Endothelial cell of umbilical vein (primary cell): ENCODE data around the gene STX11. TPM values are rescaled to one million over a fixed set of nuclear protein-coding genes. Genes with fewer than 3 reads are reported as not detected.

Experiments used
- Bru-seq: library from RNA; stranded (reverse); fragments of 400-500 nt; gene quantifications from one replicate; lab custom pipeline; 2021; lab: Mats Ljungman, UMichigan
- BruChase-seq, 2 experiments: library from RNA; stranded (reverse); fragments of 400-500 nt; gene quantifications; one replicate each; lab custom pipeline; 2021; lab: Mats Ljungman, UMichigan
- BruUV-seq: library from RNA; stranded (reverse); fragments of 400-500 nt; replicated peaks from 2 replicates; lab custom pipeline; 2021; lab: Mats Ljungman, UMichigan
- CTCF ChIA-PET: fragments of 300-600, 350-600 bp; sonication (Branson Sonifier 250); formaldehyde crosslinking; loops from one replicate; lab custom pipeline; 2021; ENCODE audit warnings: antibody characterized with exemption, inconsistent platforms; lab: Charles Lee
- POLR2A ChIA-PET: fragments of 300-600, 350-600 bp; sonication (Branson Sonifier 250); formaldehyde crosslinking; loops from one replicate; lab custom pipeline; 2021; ENCODE audit warnings: antibody characterized with exemption, inconsistent platforms; lab: Charles Lee
- DNase-seq: peaks from one replicate; pipeline ENCODE4 v3.0.0-alpha.2; 2011; ENCODE audit warnings: low read depth, low spot score
- FAIRE-seq: peaks from 2 replicates; lab custom pipeline; 2011; peaks lifted over from hg19 to GRCh38; lab: Jason Lieb, UNC
- H2AFZ ChIP-seq: 2 replicates; pipeline ENCODE4 v1.6.0; 2012; ENCODE audit warnings: low read depth, low read length, control low read depth, inconsistent platforms
- H3K27ac ChIP-seq: 2 replicates; pipeline ENCODE4 v1.5.1; 2011; ENCODE audit warnings: low read depth, mild to moderate bottlenecking, control low read depth, low read length, moderate library complexity; ENCODE audit not compliant: insufficient read depth
- H3K27me3 ChIP-seq, 2 experiments: 2 replicates each; pipeline versions ENCODE4 v1.6.0 to v1.6.1; 2011; ENCODE audit warnings: low read length in 2 of 2, mixed read lengths in 1 of 2; ENCODE audit not compliant: control insufficient read depth in 2 of 2, insufficient read depth in 2 of 2
- H3K36me3 ChIP-seq, 2 experiments: 2 replicates in 1 of 2; 3 replicates in 1 of 2; pipeline ENCODE4 v1.5.1; 2011; ENCODE audit warnings: low read length in 2 of 2, mild to moderate bottlenecking in 1 of 2, moderate library complexity in 1 of 2; ENCODE audit not compliant: control insufficient read depth in 2 of 2, insufficient read depth in 2 of 2; ENCODE audit errors: extremely low read depth in 1 of 2
- H3K4me1 ChIP-seq: 3 replicates; pipeline ENCODE4 v1.5.1; 2011; ENCODE audit warnings: mild to moderate bottlenecking, low read length; ENCODE audit not compliant: control insufficient read depth, insufficient read depth; ENCODE audit errors: extremely low read depth
- H3K4me2 ChIP-seq: 2 replicates; pipeline ENCODE4 v1.6.1; 2011; ENCODE audit warnings: low read length, control low read depth, mixed read lengths; ENCODE audit not compliant: insufficient read depth
- H3K4me3 ChIP-seq, 3 experiments: fragments of 200-600 bp in 1 of 3; sonication (generic), shearing (Covaris generic) in 1 of 3; replicated peaks in 1 of 3; 2 replicates each; pipeline ENCODE4 v1.5.1; 2011 to 2016; ENCODE audit warnings: control low read depth in 3 of 3, low read length in 3 of 3, mild to moderate bottlenecking in 2 of 3, inconsistent platforms in 1 of 3, low read depth in 1 of 3, moderate library complexity in 1 of 3; ENCODE audit not compliant: insufficient read depth in 1 of 3
- H3K79me2 ChIP-seq: 2 replicates; pipeline ENCODE4 v1.6.0; 2012; ENCODE audit warnings: low read length, inconsistent platforms; ENCODE audit not compliant: control insufficient read depth, insufficient read depth
- H3K9ac ChIP-seq: replicated peaks from 2 replicates; pipeline ENCODE3; 2011; ENCODE audit warnings: low read length, control low read depth; ENCODE audit not compliant: insufficient read depth; ENCODE audit errors: extremely low read depth
- H3K9me1 ChIP-seq: replicated peaks from 3 replicates; pipeline ENCODE4 v1.6.0; 2011; ENCODE audit warnings: mild to moderate bottlenecking, low read length; ENCODE audit not compliant: control insufficient read depth, insufficient read depth; ENCODE audit errors: extremely low read depth
- H3K9me3 ChIP-seq: replicated peaks from 2 replicates; pipeline ENCODE4 v1.5.1; 2012; ENCODE audit warnings: low read length, inconsistent platforms; ENCODE audit not compliant: control insufficient read depth, insufficient read depth
- H4K20me1 ChIP-seq: replicated peaks from 2 replicates; pipeline ENCODE3; 2011; ENCODE audit warnings: mild to moderate bottlenecking, low read length; ENCODE audit not compliant: control insufficient read depth, insufficient read depth; ENCODE audit errors: extremely low read depth
- EZH2 ChIP-seq: IDR thresholded peaks from 2 replicates; pipeline ENCODE4 v1.6.1; 2012; ENCODE audit warnings: borderline replicate concordance, low read depth, mild to moderate bottlenecking, moderate library complexity, low read length, inconsistent platforms; ENCODE audit not compliant: severe bottlenecking
- FOS ChIP-seq: IDR thresholded peaks from 2 replicates; pipeline ENCODE4 v1.6.1; 2011; ENCODE audit warnings: mild to moderate bottlenecking, low read length, moderate library complexity, borderline replicate concordance; ENCODE audit not compliant: insufficient read depth
- POLR2A ChIP-seq: IDR thresholded peaks from 2 replicates; pipeline ENCODE4 v1.6.1; 2012; ENCODE audit warnings: low read depth, mild to moderate bottlenecking, control low read depth, low read length
- POLR2AphosphoS5 ChIP-seq: IDR thresholded peaks from 2 replicates; pipeline ENCODE4 v1.6.1; 2012; ENCODE audit warnings: low read depth, mild to moderate bottlenecking, control low read depth, low read length, moderate library complexity; ENCODE audit not compliant: insufficient read depth
- dilution Hi-C: fragments of 300-500 bp; cut with MboI; formaldehyde crosslinking; loops from one replicate; pipeline ENCODE4 v1.15.0; 2019; ENCODE audit warnings: low sequenced_read_pairs; ENCODE audit not compliant: extremely low pct_ligation_motif_present
- intact Hi-C: fragments of 100-400 bp; cut with micrococcal nuclease; formaldehyde crosslinking; loops from one replicate; pipeline ENCODE4 v1.10.0; 2022
- long read RNA-seq: library from polyadenylated mRNA; stranded (forward); transcript quantifications from one replicate; pipeline ENCODE4 v2.0.0, GENCODE V29; 2021
- polyA minus RNA-seq, 3 experiments: library from RNA; depleted of rRNA, polyadenylated mRNA; stranded (reverse); fragments of >200 nt; gene quantifications; 1 replicate in 1 of 3; 2 replicates in 2 of 3; pipeline ENCODE4 v1.2.3, GENCODE V29; 2011
- polyA plus RNA-seq, 4 experiments: library from polyadenylated mRNA; depleted of rRNA in 3 of 4; stranded (reverse) in 3 of 4; unstranded in 1 of 4; fragments of >200 nt; gene quantifications; 2 replicates each; pipeline versions ENCODE4 v1.2.1 to v1.2.3, GENCODE V29; 2011 to 2012; ENCODE audit warnings: missing spikeins in 1 of 4
- total RNA-seq: library from RNA; stranded (reverse); gene quantifications from 2 replicates; pipeline ENCODE4 v1.2.3, GENCODE V29; 2021
- TF ChIP-seq, protein P1 (sequence below), 2 donors: IDR thresholded peaks; 1 replicate in 1 of 2; 2 replicates in 1 of 2; pipeline ENCODE4 v1.5.1; 2011; ENCODE audit warnings: low read length in 2 of 2, mild to moderate bottlenecking in 2 of 2, moderate library complexity in 2 of 2, control low read depth in 1 of 2, inconsistent platforms in 1 of 2, low read depth in 1 of 2; ENCODE audit not compliant: insufficient read depth in 1 of 2; ENCODE audit errors: extremely low read depth in 1 of 2

Gene STX11
- total RNA-seq (4.7 and 6.0 TPM in 2 replicates), polyA plus RNA-seq (8.5 and 8.9 TPM in 2 replicates), polyA minus RNA-seq (5.5 and 7.8 TPM in 2 replicates), Bru-seq, nascent RNA (percentile 57 among the genes with signal in this experiment), BruChase-seq, experiment 1, labeled RNA remaining after a 6-hour chase (percentile 41 among the genes with signal in this experiment), BruChase-seq, experiment 2, labeled RNA remaining after a 2-hour chase (percentile 44 among the genes with signal in this experiment)
- polyA plus RNA-seq (2011; cell fraction: cytosol; rRNA removed): 7.6 and 9.9 TPM in 2 replicates
- polyA plus RNA-seq (2011; cell fraction: nucleus; rRNA removed): 4.4 and 4.6 TPM in 2 replicates
- 5.2 and 6.5 TPM in 2 replicates for polyA plus RNA-seq (2012)
- polyA minus RNA-seq (2011; cell fraction: cytosol; rRNA and poly(A)+ RNA removed): 0.82 TPM
- polyA minus RNA-seq (2011; cell fraction: nucleus; rRNA and poly(A)+ RNA removed): 3.3 and 5.2 TPM in 2 replicates
- long read RNA-seq, transcript STX11-201 (2 exons, 1,926 nt): major isoform, 22 of 26 reads
- long read RNA-seq, partial matches to known transcripts: 3 of 26 reads
- long read RNA-seq, other reads (novel, unspliced or antisense): 1 of 26 reads

DNA sequence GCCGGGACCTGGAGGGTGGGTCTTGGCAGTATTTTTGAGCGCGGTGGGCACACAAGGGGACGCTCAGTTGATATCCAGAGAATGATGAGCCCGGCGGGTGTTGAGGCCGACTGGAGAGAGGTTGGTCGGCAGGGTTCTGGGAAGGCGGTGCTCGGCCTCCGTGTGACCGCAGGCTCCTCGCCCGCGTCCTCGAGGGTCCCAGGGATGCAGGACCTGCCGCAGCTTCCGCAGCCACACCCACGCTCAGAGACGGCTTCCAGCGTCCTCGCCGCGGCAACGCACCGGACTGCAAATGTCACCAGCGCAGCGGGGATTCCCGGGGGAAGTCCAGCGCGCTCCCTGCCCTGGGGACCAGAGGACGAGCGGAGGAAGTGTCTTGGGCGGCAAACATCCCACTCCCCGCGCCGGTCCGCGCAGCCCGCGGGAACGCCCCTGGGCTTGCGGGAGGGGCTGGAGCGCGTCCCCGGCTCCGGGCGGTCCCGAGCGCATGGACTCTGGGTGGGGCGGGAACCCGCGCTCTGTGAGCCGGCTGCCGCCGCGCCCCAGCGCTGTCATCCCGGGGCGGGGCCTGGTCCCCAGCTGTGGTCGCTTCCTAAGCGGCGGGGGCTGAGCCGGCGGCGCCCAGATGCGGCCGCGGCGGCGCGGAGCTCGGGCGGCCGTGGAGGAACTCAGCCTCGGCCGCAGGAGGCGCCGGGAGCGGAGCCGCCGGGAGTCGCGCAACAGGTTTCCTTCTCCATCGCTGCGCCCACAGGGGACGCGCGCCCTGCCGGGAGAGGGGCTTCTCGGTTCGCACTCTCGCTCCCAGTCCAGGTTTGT, at the start of gene STX11:
STX11 (plus strand) TSS at position 624 of the 816 bp plus-strand sequence. CDS start 36,111 bp downstream, outside the sequence.
- CTCF ChIA-PET: interaction anchor here (0.6 to 1.9 kb wide), 5 partner anchors 10 to 69 kb away, joined by 3 to 9 read pairs (median 5); no protein-coding TSS in a partner anchor
- dilution Hi-C loops: no loop called here

More for the DNA sequence above, at the start of gene STX11:
- peak within 1 kb of the TSS; percentile 72 for H3K27ac ChIP-seq
- H3K79me2 ChIP-seq: peaks cover 2% of the 10 kb centered on the region
- BruUV-seq: no TSS peak
- H2AFZ ChIP-seq: peak within 1 kb of the TSS; percentile 96
- DNase-seq: peak; percentile 53
- peak; percentile 64 for FAIRE-seq
- H3K27me3 ChIP-seq: no peaks in the 10 kb centered on the region
- TF ChIP-seq, protein P1, sequence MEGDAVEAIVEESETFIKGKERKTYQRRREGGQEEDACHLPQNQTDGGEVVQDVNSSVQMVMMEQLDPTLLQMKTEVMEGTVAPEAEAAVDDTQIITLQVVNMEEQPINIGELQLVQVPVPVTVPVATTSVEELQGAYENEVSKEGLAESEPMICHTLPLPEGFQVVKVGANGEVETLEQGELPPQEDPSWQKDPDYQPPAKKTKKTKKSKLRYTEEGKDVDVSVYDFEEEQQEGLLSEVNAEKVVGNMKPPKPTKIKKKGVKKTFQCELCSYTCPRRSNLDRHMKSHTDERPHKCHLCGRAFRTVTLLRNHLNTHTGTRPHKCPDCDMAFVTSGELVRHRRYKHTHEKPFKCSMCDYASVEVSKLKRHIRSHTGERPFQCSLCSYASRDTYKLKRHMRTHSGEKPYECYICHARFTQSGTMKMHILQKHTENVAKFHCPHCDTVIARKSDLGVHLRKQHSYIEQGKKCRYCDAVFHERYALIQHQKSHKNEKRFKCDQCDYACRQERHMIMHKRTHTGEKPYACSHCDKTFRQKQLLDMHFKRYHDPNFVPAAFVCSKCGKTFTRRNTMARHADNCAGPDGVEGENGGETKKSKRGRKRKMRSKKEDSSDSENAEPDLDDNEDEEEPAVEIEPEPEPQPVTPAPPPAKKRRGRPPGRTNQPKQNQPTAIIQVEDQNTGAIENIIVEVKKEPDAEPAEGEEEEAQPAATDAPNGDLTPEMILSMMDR (IDR thresholded peaks at IDR 0.05; ENCODE audit: extremely low read depth in 1 of 2, insufficient read depth in 1 of 2, low read depth in 1 of 2, low read length in 2 of 2): peak in 1 of 2 donors; percentile 27
- no peak for TF ChIP-seq EZH2
- TF ChIP-seq POLR2A: peak; percentile 75
- TF ChIP-seq POLR2AphosphoS5: peak; percentile 66
- no peak for TF ChIP-seq FOS
- no peaks in the 10 kb centered on the region for H3K36me3 ChIP-seq
- intact Hi-C loops: loop anchor here (1.0 to 5.0 kb wide), 4 partner anchors 8 to 137 kb away; partner anchors contain the start of gene UTRN
- H3K4me2 ChIP-seq: peak within 1 kb of the TSS; percentile 83
- no peaks in the 10 kb centered on the region for H3K9me1 ChIP-seq
- peak within 1 kb of the TSS; percentile 71 for H3K9ac ChIP-seq
- no peaks in the 10 kb centered on the region for H4K20me1 ChIP-seq
- peak within 1 kb of the TSS; percentile 41 to 69 (median 52) for H3K4me3 ChIP-seq
- POLR2A ChIA-PET: interaction anchor here (0.5 to 0.7 kb wide), 2 partner anchors 40 to 58 kb away, joined by 4 to 5 read pairs; no protein-coding TSS in a partner anchor
- peaks cover 16% of the 10 kb centered on the region for H3K4me1 ChIP-seq
- H3K9me3 ChIP-seq: no peaks in the 10 kb centered on the region
